Cardiac fibroblast (primary cell): ENCODE data around the gene ANKHD1.

ENCODE experiments used
- DNase-seq, 2 donors: peaks; one replicate each; pipeline versions ENCODE4 v3.0.0 to v3.0.0-alpha.2; 2010; ENCODE audit warnings: low read depth in 2 of 2
- H3K4me3 ChIP-seq, 2 donors: replicated peaks in 1 of 2; 1 replicate in 1 of 2; 2 replicates in 1 of 2; pipeline ENCODE4 v1.5.1; 2011; ENCODE audit warnings: low read depth in 2 of 2, low read length in 2 of 2, mild to moderate bottlenecking in 2 of 2, moderate library complexity in 1 of 2
- CTCF ChIP-seq: IDR thresholded peaks from one replicate; pipeline ENCODE4 v1.5.1; 2011; ENCODE audit warnings: low read depth, mild to moderate bottlenecking, low read length, inconsistent platforms

Gene ANKHD1

GRCh38 chr5:140393738-140394137 lies 7.9 kb upstream of the ANKHD1 start:
- no peak for TF ChIP-seq CTCF
- no peak for DNase-seq
- H3K4me3 ChIP-seq, result no peak overlapping the region

- peak; percentile 22 to 51 for DNase-seq
- H3K4me3 ChIP-seq, result no peak overlapping the region
- TF ChIP-seq CTCF, result no peak
Measured at GRCh38 chr5:140398379-140398811, 3.2 kb upstream of the ANKHD1 start.

- peak overlapping the region; percentile 77 to 82 for H3K4me3 ChIP-seq
- TF ChIP-seq CTCF, result no peak
- no peak for DNase-seq
Measured at GRCh38 chr5:140399979-140400729, 1.5 kb upstream of the ANKHD1 start.

- peak; percentile 98 to 99 for DNase-seq
- H3K4me3 ChIP-seq, result peak overlapping the region; percentile 77 to 82
- TF ChIP-seq CTCF, result no peak
Measured at GRCh38 chr5:140400730-140401361, 787 bp upstream of the ANKHD1 start.

GRCh38 chr5:140402258-140403074 lies 833 bp downstream of the ANKHD1 start:
- peak overlapping the region; percentile 91 to 99 for H3K4me3 ChIP-seq
- no peak for TF ChIP-seq CTCF
- DNase-seq, result peak; percentile 45 to 53

- peak overlapping the region in 1 of 2 donors; percentile 91 for H3K4me3 ChIP-seq
- no peak for DNase-seq
Measured at GRCh38 chr5:140403613-140404012, 2.0 kb downstream of the ANKHD1 start.

More at GRCh38 chr5:140403613-140404012, 2.0 kb downstream of the ANKHD1 start:
- no peak for TF ChIP-seq CTCF
